Activated naive CD4-positive, alpha-beta T cell treated with Interleukin-2 at 50 U/mL for 16 hours (primary cell): Measurements from ENCODE around the gene VWDE.

ENCODE experiments used
- DNase-seq: peaks from one replicate; pipeline ENCODE4 v3.0.0-alpha.2; 2020

The VWDE gene

DNA sequence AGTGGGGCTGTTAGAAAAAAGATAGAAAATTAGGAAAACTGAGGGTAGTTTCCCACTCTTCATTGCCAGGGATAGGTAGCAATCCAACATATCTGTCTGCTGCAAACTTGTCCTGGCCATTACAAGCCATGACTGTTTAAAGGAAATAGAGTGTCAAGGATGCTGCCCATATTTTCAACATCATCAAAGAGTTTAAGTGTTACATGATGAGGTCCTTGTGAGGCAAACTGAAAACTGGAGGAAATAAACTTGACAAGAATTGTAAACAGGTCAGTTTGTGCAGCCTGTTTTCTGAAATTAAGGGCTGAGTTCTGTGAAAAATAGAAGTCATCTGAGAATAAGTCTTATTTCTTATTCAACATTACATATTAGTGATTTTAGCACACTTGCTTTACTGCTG is 78.0 kb downstream of the VWDE start:
- no peak for DNase-seq

DNA sequence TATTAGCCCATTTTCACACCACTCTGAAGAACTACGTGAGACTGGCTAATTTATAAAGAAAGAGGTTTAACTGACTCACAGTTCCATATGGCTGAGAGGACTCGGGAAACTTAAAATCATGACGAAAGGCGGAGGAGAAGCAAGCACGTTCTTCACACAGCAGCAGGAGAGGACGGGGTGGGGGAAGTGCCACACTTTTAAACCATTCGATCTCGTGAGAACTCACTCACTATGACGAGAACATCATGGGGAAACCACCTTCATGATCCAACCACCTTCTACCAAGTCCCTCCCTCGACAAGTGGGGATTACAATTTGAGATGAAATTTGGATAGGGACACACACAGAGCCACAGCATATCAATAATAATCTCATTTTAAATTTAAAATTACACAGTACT is 80.2 kb downstream of the VWDE start:
- no peak for DNase-seq

DNA sequence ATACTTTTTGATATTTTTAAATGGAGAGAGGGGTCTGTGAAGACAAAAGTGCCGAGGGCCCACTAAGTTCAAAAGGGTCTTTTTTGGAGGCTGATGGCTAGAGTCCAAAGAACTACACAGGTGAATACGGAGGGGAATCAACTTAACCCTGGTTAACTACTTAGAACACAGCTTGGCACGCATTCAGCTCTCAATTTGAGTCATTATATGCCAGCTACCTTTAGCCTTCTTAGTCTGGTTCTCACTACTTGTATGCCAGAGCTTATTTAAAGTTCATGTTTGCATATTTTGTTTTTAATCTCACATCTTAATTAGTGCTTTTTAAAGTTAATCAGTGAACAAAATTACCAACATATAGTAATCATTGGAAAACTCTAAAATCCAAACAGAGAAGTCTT is 80.8 kb downstream of the VWDE start:
- DNase-seq: no peak

DNA sequence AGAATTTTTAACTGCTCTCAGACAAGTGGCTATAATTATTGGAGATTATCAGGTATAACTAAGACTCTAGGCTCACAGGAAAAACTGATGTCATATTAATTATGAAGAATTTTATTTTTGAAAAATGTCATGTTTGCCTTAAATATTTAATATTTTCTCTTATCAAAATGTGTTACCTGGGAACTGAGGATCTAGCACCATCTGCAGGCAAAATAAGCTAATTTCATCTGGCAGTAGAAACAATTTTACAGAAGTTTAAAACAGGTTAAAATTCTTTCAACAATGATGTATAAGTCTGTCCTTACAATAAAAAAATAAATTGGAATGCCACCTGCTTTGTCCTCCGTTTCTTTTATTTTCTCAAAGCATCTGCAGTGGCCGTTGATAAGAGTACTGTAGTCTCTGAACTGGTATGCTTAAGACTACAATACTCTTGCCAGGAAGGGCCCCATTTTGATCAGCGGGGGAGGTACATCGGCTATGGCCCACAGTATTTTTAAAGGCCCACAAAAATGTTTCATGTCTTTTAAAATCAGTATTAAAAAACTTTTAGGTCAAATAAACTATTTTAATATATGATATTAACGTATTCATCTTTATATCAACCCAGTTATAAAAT is 81.3 kb downstream of the VWDE start:
- no peak for DNase-seq

DNA sequence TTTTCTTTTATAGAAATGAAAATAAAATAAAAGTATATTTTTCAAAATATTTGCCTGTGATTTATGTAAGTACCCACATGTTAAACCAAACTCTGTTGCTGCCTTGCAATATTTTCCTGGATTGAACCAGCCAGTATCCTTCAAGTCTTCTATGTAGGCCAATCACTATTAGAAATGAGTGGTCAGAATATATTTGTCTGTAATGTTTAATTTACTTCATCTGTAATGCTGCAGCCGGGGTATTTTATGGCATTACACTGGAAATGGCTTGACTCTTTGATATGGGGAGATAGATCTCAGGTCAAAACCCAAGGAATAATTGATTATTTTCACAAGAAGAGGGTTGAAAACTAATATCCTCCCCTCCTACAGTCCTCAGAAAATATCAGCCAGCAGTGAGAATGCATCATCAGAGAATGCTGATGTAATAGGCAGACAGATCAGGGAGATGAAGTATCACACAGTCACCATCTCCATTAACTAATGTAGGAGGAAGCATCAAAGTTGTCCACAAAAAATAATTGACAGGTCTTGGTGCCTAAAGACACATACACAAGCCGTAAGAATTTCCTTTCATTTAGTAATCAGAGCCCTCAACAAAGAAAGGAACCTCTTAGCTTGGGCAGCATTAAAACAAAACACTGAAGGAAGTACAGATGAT is 82.5 kb downstream of the VWDE start:
- no peak for DNase-seq

DNA sequence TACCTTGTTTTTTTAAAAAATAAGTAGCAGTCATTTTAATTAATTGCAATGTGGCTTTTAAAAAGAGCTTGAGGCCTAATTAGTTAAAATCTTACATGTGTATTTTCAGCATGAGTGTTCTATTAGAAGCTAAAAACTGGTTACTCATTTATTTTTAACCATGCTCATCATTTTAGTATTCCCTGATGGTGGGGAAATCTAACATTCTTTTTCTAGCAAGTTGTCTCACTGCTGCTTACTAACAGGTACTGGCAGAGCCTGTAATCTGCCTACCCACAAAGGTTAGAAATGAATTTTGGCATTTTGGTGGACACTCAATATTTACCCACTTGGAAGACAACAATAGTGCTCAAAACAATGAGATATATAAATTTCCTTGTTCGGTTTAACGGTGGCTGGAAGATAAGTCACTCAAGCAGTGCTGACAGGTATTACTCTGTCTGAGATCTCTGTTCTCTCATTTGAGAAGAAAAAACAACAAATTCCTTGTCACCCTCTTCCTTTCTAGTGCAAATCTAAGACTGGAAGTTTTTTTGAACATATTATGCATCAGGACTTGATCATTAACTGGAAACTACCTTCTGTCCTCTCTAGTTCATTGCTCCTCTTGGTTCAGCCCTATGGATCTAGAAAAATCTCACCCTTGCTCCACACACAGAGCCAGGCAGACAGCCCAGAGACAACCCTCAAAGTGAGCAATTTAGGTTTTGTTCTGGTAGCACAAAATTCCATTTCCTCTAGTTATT is 83.3 kb downstream of the VWDE start:
- DNase-seq: no peak

DNA sequence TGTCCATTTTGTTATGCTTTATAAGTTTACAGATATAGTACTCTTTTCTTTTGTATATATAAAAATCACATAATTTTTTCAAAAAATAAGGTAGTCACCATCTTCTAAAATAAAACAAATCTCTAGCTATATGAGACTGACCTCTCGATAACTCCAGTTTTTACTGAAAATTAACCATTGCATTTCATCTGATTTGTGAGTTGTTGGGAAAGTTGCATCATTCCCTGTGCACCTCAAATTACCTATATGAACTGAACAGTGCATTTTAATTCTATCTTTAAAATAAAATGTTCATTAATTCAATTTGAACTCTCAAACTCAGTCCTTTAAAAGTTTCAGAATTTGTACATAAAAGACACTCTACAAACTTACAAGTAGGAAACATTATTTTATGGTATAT is 86.0 kb downstream of the VWDE start:
- no peak for DNase-seq

DNA sequence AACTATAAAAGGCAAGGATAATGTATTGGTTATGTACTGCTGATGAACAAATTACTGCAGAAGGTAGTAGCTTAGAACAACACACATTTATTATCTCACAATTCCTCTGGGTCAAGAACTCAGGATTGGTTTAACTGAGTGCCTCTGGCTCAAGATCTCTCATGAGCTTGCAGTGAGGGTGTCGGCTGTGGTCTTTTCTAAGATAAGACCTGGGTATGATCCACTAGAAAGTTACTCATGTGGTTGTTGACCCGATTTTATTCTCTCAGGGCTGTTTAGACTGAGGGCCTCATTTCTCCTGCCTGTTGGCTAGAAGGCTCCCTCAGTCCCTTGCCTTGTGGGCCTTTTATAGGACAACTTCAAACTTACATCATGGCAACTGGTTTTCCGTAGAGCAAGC is 86.7 kb downstream of the VWDE start:
- no peak for DNase-seq

DNA sequence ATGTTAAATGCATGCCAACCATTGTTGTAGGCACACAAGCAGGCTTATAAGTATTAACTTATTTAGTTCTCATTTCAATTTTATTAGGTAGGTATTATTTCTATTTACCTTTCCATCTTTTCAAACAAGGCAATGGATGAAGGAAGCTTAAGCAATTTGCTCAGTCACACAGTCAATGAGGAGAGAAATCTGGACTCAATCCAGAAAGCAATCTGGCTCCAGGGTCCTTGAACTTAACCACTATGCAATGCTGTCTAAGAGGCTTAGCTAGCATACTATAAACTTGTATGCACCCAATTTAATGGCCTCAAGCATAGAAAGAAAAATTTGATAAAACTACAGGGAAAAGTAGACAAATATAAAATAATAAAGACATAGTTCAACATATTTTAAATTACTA is 88.6 kb downstream of the VWDE start:
- DNase-seq: no peak

DNA sequence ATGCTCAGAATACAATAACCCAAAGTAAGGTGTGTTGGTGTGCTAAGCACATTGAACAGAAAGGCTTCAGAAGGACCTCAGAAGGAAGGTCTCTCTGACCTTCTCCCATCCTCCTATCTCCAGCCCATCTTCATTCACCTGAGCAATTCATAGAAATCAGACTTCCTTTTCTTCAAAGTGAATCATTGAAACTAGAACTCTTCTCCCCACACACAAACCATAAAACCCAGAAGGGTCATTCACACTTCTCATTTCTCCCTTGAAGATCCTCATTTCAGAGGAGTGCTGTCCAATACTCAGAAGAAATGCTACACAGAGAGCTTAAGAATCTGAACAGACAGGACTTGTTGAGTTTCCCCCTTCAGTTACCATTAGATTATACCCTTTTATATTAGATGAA is 89.5 kb downstream of the VWDE start:
- no peak for DNase-seq

DNA sequence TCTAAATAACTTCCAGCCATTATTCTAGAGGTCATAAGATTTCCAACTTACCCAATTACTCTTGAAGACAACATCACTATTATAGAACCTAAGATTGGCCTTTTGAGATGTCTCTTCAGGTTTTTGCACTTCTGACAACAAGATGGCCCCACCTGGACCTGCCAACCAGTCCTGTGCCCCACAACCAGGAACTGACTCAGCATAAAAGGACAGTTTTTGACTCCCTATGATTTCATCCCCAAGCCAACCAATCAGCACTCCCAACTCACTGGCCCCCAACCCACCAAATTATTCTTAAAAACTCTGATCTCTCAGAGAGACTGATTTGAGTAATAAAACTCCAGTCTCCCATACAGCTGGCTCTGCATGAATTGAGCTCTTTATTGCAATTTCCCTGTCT is 98.2 kb downstream of the VWDE start:
- no peak for DNase-seq

DNA sequence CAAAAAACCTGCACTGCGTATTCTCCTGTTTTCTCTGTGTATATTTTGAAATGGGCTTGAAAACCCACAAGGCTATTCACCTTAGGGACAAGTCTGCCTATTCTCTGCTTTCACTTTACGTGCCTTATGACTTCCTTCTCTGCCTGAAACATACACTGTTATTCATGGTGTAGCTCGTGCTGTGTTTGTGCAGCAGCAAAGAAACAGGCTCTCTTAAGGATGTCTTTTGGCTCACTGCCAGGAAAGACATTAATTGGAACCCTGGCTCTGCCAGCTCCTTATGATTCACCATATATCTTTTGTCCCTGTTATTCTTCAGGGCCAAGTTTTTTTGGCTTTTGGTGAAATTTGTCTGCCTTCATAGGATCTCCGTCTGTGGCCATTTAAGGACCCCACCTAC is 100.2 kb downstream of the VWDE start:
- no peak for DNase-seq

DNA sequence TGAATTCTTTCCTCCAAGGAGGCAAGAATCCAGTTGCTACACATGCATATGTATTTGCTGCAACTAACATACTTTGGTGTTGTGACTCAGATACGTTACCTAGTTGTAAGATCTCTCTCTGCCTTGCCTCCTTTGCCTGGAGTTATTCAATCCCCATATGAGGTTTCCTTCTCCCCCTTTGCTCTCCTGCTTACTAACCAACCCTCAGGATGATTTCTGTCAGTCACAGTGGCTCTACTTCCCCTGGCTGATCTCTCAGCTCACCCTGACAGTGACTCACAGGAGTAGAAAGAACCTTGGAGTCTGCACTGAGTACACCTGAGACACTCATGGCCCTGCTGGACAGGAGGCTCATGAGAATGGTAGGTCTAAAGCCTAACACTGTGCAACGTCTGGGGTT is 100.6 kb downstream of the VWDE start:
- no peak for DNase-seq

DNA sequence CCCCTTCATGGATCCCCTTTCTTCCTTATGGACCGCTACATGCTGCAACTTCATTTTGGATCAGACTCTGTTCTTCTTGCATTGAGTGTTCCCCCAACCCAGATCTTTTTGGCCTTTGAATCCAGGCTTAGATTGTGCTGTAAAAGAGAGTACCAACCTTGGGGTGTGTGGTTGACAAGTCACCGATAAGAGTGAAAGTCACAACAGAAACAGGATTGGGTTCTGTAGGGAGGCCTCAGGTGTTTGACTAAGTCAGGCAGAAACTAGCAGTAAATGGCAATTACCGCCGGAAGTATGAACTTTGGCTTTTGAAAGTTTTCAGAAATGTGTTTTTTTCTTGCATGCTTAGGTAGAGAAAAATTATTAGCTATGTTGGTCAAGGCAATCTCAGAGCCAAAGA is 103.2 kb downstream of the VWDE start:
- no peak for DNase-seq

DNA sequence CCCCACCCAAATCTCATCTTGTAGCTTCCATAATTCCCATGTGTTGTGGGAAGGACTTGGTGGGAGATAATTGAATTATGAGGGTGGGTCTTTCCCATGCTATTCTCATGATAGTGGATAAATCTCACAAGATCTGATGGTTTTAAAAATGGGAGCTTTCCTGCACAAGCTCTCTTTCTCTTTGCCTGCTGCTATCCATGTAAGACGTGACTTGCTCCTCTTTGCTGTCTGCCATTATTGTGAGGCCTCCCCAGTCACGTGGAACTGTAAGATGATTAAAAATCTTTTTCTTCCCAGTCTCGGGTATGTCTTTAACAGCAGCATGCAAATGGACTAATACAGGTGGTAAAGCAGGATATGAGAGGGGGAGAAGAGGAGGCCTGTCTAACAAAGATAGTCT is 104.3 kb downstream of the VWDE start:
- no peak for DNase-seq

DNA sequence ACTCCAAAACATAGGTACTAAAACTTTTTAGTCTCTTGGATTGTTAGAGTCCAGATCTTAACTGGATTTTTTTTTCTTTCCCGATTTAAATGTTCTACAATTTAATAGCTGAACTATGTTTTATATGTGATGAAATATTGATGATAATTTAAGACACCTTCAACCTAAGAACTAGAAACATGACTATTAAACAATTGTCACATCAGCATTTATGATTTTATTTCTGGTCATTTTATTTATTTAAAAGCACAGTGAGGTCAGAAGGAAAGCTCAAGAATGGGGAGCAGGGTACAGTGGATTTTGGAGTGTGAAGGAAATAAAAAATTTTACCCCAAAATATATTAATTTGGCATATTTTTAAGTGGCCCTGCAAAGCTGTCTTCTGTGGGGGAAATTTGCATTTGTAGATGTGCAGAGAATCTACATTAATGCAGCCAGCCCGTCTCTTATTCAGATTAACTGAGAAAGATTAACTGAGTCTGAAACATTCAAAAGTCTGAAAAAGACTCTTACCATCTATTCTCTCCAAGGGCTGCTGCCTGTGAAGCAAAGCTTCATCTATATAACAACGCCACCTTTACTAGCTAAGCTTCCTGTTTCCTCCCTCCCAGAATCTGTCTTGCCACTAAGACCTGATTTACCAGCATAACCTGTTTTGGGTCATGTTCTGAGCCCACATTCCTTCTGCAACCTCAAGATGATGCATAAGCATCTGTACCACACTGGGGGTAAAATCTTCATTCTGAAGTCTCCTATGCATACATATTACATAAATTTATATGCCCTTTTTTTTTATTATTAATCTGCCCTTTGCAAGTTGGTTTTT is 106.2 kb downstream of the VWDE start:
- DNase-seq: no peak

DNA sequence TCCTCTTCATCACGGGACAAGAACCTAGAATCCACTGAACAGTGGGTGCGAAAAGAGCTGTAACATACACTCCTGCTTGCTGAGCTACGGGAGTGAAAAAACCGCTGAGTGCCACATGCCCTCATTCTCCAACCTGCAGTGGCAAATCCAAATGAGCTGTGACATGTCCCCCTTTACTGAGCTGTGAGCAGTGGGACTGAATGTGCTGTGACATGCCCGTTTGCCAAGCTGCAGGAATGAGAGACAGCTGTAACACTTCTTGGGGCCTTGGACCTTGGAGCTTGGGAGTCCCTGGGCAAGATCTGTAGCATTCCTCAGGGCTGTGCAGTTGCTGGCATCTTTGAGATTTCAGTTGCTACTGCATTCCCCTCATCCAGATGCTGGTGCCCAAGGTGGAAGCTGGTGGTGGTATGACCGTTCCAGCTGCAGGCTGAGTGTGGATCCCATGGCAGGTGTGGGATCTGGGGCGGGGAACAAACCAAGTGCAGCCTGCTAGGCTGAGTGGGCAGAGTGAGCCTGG is 107.6 kb downstream of the VWDE start:
- DNase-seq: no peak

DNA sequence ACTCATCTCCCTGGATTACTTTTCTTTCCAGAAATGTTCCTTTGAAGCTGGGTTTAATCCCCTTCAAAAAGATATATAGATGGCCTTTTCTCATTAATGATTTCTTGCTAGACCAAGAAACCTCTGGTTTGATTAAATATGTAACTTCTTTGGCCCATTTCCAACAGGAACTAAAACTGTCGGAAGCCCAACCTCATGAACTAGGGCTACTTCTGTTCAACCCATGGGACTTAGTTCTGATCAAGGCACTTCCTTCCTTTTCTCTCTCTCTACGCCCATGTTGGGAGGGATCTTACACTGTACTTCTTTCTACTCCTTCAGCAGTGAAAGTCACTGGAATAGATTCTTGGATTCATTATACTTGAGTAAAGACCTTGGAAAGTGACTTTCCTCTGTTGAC is 109.0 kb downstream of the VWDE start:
- no peak for DNase-seq

DNA sequence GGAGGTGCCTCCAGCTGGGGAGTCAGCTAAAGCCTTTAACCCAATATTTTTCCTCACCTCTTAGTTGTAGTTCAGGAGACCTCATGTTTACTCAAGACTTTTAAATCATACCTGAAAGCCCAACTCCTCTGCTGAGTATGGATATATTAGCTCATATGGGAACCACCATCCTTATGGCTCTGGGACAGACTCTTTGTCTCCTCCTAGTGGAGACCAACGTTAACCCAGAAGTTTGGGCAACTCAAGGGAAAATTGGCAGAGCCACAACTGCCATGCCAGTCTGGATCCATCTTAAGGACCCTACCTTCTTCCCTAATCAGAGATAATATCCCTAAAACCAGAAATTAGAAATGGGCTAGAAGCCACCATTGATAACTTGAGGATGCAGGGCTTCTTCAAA is 111.8 kb downstream of the VWDE start:
- DNase-seq: no peak

DNA sequence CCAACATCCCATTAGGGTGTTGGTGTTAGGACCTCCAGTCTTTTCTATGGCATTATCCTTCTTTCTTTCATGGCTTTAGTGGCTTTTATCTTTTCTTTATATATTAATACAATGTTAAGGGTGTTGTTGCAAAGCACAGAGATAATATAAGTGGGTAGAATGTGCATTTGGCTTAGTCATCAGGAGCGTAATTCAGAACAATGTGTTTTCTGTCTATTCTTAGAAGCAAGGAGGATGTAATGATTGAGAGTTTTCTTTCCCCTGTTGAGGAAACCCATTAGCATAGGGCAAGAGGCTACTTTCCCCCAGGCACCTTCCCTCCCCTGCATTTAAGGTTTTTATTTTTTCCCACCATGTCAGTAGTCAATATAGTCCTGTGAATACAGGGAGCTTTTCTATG is 112.9 kb downstream of the VWDE start:
- DNase-seq: no peak

DNA sequence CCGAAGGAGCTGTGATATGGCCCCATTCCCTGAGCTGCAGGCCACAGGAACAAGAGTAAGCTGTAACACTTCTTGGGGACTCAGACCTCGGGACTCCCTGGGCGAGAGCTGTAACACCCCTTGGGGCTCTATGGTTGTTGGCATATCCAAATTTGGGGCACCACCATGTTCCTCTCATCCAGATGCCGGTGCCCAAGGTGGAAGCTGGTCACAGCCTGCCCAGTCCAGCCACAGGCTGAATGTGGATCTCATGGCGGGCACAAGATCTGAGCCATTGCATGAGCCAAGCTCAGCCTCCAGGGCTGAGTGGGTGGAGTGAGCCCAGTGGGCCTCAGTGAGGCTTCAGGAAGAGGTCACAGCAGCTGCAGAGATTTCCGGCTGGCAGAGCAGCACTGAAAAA is 113.7 kb downstream of the VWDE start:
- DNase-seq: no peak

DNA sequence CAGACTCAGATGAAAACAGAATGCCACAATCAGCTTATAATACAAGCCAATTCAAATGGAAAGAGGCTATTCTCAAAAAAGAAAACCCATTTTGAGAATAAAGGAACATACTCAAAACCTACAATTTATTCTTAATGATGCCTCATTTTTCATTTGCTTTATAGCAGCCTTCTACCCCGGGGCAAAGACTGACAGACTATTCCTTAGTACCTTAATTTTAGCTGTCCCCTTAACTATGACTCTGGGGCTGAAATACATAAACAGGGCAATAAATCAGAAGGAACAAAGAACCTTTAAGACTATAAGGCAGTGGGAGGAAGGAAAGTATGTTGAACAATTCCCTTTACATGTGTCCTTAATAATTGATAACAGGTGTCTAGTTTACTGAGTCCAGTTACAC is 115.8 kb downstream of the VWDE start:
- DNase-seq: no peak

DNA sequence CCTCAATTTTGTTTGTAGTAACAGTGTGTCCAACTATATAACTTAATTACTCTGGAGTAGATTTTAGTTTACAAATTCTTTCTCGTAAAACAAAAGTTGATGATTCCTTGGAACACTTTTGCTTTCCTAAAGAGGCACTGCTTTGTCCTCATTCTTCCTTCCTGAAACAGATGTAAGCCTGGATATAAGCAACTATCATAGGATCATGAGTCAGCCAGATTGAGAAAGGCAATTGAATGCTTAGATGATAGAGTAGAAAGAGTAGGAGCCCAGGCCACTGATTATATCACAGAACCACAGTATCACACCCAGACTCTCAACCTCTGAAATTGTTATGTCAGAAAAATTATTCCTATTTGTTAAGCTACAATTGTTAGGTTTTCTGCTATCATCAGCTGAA is 122.6 kb downstream of the VWDE start:
- no peak for DNase-seq
